ENCODE results near the gene WWOX.

The WWOX gene

DNA sequence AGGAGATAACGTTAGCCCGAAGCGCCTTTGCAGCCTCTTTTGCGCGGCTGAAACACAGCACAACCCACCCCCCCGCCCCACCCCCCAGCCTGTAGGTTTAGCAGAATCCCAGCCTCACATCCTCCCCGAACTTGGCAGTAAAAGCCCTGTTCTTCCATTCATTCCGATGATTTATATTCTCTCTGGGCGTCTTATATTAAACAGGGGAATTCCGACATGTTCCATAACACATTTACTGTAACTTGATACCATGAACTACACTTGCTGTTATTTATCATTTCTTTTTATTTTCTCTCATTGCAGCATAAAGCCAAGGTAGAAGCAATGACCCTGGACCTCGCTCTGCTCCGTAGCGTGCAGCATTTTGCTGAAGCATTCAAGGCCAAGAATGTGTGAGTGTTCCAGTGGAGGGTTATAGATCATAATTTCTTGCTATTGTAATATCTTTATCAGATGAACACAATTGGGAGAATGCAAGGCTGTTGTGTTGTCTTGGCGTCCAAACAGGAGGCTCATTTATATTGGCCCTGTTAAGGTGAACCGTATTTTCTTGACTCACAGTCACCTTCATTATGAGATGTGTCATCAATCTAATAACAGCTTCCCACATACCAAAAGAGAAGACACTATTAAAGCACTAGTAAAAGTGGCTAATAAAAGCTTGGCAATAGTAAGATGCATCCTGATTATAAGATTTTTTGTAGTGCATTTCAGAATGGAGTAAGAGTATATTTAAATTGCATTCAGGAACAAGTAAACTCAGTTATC lies 287.3 kb downstream of the WWOX start:
- no peak for DNase-seq

- DNase-seq = no peak
Observed at GRCh38 chr16:78389009-78389498, 289.6 kb downstream of the WWOX start.

DNA sequence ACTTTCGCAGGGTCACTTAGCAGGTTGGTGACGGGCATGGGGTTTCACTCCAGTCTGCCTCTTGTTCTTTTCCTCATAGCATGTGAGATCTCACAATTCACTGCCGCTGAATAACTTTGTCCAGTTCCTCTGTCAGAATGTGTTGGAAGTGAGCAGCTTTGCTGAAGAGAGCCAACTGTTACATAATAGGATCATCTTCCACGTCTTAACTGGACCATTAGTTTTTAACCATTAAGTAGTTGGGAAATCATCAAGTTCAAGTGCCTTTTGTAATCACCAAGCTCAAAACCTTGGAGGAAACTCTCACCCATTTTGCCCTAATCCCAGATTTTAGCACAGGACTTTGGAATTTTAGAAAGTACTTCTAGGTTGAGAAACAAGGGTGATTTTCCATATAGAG lies 290.6 kb downstream of the WWOX start:
- no peak for DNase-seq

- DNase-seq = no peak
Observed at GRCh38 chr16:78390508-78391324, 291.3 kb downstream of the WWOX start.

DNA sequence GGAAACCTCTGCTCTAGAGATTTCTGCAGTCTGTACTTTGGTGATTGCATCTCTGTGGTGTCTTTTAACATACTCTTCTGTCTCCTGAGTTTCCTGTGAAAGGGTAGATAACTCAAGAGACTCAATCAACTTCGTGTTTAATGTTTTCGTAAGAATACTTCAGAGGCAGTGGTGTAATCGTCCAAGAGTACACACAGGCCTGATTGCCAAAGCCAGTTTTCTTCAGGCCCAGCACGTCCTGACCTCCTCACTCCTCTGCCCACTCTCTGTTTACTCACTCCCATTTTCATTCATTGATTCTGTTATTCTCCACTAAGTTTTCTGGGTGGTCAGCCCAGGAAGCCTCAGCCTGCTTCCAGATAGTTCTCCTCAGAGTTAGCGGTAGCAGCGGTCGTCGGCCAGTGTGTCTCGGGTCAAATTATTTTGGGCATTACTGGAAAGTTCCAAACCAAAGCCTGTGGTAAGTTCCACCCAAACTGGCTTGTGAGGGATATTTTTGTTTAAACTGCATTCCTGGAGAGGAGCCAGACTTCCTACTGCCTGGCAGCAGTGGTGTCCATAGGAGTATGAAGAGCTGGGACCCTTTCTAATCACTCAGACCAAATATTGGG lies 293.2 kb downstream of the WWOX start:
- no peak for DNase-seq

DNA sequence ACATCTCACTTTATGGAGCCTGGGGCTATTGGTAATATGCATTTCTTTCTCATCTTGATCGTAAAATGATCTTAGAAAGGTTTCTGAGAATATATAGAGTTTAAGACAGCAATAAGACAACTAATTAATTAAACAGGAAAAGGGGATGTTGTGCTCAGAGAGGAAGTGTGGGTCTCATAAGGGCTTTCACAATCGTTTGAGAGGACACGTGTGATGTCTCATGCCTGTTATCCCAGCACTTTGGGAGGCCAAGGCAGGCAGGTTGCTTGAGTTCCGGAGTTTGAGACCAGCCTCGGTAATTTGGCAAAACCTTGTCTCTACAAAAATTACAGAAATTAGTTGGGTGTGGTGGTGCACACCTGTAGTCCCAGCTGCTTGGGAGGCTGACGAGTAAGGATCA lies 295.6 kb downstream of the WWOX start:
- DNase-seq = no peak

- DNase-seq = no peak
Observed at GRCh38 chr16:78396046-78396445, 296.6 kb downstream of the WWOX start.

DNA sequence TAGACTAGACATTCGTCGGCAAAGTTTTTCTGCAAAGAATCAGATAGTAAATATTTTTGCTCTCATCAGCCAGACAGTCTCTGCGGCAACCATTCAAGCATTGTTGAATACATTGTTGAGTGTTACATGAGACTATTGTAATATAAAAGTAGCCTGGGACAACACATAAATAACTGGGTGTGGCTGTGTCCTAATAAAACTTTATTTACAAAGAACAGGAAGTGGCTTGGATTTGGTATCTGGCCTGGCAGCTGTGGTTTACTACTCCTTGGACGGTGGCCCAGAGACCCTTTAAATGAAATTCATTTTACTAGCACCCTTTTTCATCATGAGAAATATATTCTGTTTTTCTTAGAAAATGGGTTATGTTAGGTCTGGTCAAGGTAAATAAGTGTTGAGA lies 297.2 kb downstream of the WWOX start:
- no peak for DNase-seq

DNA sequence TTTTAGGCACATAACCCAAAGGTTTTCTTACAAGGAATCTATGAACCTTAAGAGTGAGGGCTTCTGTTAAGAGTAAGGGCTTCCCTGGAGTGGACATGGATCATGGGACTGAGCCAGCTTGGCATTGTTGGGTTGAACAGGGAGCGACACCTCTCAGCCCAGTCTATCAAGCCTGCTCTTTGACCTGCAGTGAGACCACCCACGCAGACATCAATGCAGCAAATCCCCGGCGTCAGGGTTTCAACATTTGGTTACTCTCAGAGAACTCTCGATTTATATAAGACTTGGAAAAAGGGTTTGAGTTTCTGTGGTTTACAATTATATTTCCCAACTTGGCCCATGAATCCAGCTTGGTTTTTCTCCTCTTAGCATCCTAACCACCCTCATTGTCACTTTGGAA lies 299.9 kb downstream of the WWOX start:
- no peak for DNase-seq

DNA sequence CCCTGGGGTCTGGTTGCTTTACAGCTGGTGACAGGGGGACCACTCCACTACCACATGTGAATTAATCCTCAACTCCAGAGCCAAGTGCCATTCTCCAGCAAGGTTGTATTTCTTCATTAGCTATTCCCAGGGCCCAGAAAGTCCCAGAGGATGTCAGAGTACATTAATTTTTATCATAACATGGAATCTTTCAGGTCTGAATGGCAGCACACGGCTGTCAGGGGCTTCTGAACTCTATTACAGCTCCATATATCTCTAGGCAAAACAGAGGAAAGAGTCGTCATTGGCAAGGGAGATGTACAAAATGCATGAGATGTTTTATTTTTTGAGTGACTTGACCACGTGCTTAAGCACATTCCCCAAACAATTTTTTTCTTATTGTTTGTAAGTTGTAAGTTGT lies 303.4 kb downstream of the WWOX start:
- DNase-seq = no peak

DNA sequence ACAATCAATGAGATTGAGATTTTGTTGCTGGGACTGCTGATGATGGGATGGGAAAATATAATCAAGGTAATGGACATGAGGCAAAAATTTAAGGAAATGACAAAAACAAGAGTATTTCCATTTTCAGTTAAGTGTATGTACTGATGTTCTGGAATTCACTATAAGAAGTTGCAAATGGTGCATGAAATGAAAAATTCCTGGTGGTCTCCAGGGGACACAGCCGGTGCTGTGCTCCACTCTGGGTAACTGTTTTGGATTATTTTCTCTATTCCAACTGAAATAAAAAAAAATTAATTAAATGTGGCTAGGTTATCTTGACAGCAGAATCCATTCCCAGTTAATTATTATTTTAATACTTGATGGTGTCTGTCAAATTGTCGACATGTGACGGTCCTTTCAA lies 305.6 kb downstream of the WWOX start:
- DNase-seq = no peak

DNA sequence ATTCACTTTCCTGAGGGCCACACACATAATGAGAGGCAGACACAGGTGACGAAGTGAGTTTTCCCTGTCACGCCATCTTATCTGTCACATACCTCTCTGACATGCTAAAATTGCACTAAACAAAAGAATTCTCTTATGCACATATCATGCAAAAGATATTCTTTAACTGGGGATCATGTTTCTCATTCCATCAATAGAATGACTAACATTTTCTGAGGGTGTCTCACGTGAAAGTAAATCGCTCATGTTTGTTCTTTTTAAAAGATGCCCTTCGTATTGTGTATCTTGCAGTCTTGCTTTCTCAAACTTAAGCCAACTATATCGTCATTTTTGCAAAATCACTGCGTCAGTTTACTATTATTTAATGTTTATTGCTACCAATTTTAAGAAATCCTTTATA lies 306.4 kb downstream of the WWOX start:
- no peak for DNase-seq

- DNase-seq = no peak
Observed at GRCh38 chr16:78407191-78407590, 307.7 kb downstream of the WWOX start.

- DNase-seq = no peak
Observed at GRCh38 chr16:78413651-78414050, 314.2 kb downstream of the WWOX start.

GRCh38 chr16:78415013-78415412 lies 315.6 kb downstream of the WWOX start:
- DNase-seq = no peak

DNA sequence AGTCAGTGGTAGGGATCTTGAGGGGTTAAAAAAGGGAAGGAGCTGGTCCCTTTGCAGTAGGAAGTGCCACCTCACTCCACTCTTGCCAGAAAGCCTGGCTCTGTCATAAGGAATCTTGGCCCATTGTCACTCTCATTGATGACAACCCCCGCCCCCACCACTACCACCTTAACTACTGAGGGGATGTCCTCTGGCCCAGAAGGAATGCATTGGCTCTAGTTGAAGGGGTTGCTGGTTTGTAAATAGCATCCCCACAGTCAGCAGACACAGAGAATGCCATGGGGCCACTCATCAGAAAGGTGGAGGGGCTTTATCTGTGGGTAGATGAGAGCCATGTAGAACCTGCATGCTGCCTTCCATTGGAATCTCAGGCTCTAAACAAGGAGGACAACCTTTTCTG lies 316.2 kb downstream of the WWOX start:
- no peak for DNase-seq

DNA sequence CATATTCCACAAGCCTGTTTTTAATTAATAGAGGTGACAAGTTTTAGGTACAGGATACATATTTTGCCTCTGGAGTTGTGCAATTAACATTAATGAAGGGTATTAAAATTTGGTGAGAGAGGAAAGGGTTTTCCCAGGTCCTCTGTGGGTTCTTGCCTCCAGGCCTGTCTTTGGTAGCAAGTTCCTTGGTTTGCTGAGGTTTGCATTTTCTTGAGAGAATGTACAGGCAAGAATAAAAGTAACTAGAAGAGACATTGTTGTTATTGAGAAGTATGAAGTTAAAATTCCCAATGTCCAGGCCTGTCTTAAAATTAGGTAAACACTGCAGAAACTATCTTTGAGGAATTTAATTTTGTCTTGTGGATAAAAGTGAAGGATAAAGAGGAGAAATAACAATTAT lies 316.9 kb downstream of the WWOX start:
- no peak for DNase-seq

- no peak for DNase-seq
Observed at GRCh38 chr16:78421181-78421708, 321.8 kb downstream of the WWOX start.

DNA sequence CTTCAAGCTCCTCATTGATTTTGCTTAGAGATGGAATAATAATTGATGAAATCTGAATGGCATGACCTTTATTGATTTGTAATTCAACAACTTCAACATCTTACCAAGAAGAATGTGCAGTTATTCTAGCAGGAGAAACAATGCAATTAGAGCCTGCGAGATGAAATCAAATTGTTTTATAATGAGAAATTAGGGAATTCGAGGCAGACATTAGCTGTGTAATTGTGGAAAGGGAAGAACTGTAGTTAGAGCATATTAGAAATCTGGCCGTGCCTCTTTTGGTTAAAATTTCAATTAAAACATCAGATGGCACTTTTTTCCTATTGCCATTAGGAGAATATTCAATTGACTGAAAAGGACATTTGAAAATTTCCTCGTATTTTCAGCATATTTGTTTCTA lies 325.8 kb downstream of the WWOX start:
- no peak for DNase-seq

- DNase-seq = no peak
Observed at GRCh38 chr16:78425891-78426510, 326.5 kb downstream of the WWOX start.

GRCh38 chr16:78428193-78428592 lies 328.7 kb downstream of the WWOX start:
- DNase-seq = no peak

GRCh38 chr16:78430281-78430680 lies 330.8 kb downstream of the WWOX start:
- DNase-seq = no peak
